SJSA1 (cell line): Measurements from ENCODE around the gene PCDHB4. TPM values are rescaled to one million over a fixed set of nuclear protein-coding genes. Genes with fewer than 3 reads are reported as not detected.
"Not testable (repeated sequence)": the region's sequence is repeated elsewhere in the genome, so short reads cannot be mapped to it uniquely, and the experiment has no call there.

Experiments
- DNase-seq, 2 experiments: peaks; one replicate each; pipeline ENCODE4 v3.0.0-alpha.2; 2015 to 2020; ENCODE audit warnings: low spot score in 2 of 2, low read depth in 1 of 2
- H3K27ac ChIP-seq: fragments of 250-450 bp; sonication (Bioruptor Pico); 2 replicates; pipeline ENCODE4 v1.5.1; 2020; ENCODE audit warnings: mild to moderate bottlenecking, moderate library complexity
- H3K27me3 ChIP-seq: fragments of 250-450 bp; sonication (Bioruptor Pico); replicated peaks from 2 replicates; pipeline ENCODE4 v1.5.1; 2020; ENCODE audit warnings: mild to moderate bottlenecking, moderate library complexity
- H3K36me3 ChIP-seq: fragments of 250-450 bp; sonication (Bioruptor Pico); 2 replicates; pipeline ENCODE4 v1.5.1; 2020; ENCODE audit warnings: mild to moderate bottlenecking
- H3K4me1 ChIP-seq: fragments of 250-450 bp; sonication (Bioruptor Pico); replicated peaks from 2 replicates; pipeline ENCODE4 v1.6.1; 2021; ENCODE audit warnings: mild to moderate bottlenecking
- H3K4me3 ChIP-seq: fragments of 250-450 bp; sonication (Bioruptor Pico); 2 replicates; pipeline ENCODE4 v1.5.1; 2020; ENCODE audit warnings: mild to moderate bottlenecking
- H3K9me3 ChIP-seq: fragments of 250-450 bp; sonication (Bioruptor Pico); replicated peaks from 2 replicates; pipeline ENCODE4 v1.5.1; 2020; ENCODE audit warnings: mild to moderate bottlenecking
- total RNA-seq: library from RNA; depleted of rRNA; stranded (reverse); fragments of >200 nt; shearing (Covaris generic); gene quantifications from 2 replicates; pipeline ENCODE4 v1.2.3, GENCODE V29; 2014; rRNA removed

The PCDHB4 gene
- total RNA-seq = 0.32 TPM in 1 of 2 replicates, not detected in the other

- DNase-seq = no peak
- H3K4me3 ChIP-seq = no peak within 1 kb of the TSS
Observed at GRCh38 chr5:141121563-141121962, at the start of gene PCDHB4. Gene PCDHB4, plus strand, starts transcription at chr5:141121818. Its CDS starts 181 bp downstream, at chr5:141121999.

DNA sequence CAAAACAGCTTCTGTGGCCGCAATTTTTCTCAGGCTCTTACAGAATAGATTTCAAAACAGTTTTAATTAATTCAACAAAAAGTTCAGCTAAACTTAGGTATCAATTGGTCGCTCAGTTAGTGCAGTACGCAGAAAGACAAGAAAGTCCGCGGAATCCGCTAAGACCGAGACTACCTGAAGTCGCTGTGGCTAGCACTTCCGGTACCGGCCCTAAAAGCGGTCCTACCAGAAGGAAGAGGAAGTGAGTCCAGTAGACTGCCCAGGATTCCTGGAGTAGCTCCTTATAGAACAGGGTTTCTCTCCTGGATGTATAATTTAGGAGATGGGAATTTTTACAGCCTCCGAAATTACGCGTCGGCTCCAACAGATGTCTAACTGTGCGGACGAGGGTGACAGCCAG, 43.8 kb upstream of the PCDHB4 start:
- H3K9me3 ChIP-seq = peaks cover 4% of the 10 kb centered on the region; the same call in 1 of the 2 replicates
- H3K4me1 ChIP-seq = no peaks in the 10 kb centered on the region
- no peak overlapping the region for H3K4me3 ChIP-seq

More at GRCh38 chr5:141121563-141121962, at the start of gene PCDHB4:
- H3K4me1 ChIP-seq = no peaks in the 10 kb centered on the region
- no peaks in the 10 kb centered on the region for H3K36me3 ChIP-seq
- H3K9me3 ChIP-seq = 0 out of 2 replicates have a peak, but pooled peaks cover 3% of the 10 kb centered on the region
- no peaks in the 10 kb centered on the region for H3K27me3 ChIP-seq
- H3K27ac ChIP-seq = no peak within 1 kb of the TSS

GRCh38 chr5:141082228-141082627, 39.4 kb upstream of the PCDHB4 start:
- DNase-seq = no peak
- H3K4me1 ChIP-seq = no peaks in the 10 kb centered on the region
- no peaks in the 10 kb centered on the region for H3K27me3 ChIP-seq
- H3K27ac ChIP-seq = no peak overlapping the region
- H3K9me3 ChIP-seq = no peaks in the 10 kb centered on the region
- no peak overlapping the region for H3K4me3 ChIP-seq
- H3K36me3 ChIP-seq = no peaks in the 10 kb centered on the region

More for the DNA sequence above, 43.8 kb upstream of the PCDHB4 start:
- Histone ChIP-seq H3K36me3 (no peaks in the 10 kb centered on the region), H3K27ac (no peak overlapping the region), H3K27me3 (no peaks in the 10 kb centered on the region)
- DNase-seq = no peak

- Histone ChIP-seq H3K36me3 (no peaks in the 10 kb centered on the region), H3K27ac (no peak overlapping the region), H3K9me3 (peaks cover 6% of the 10 kb centered on the region; the same call in 1 of the 2 replicates), H3K4me1 (no peaks in the 10 kb centered on the region), H3K27me3 (no peaks in the 10 kb centered on the region), H3K4me3 (peak overlapping the region; percentile 37)
- peak in 1 of 2 experiments; percentile 52 for DNase-seq
Observed at GRCh38 chr5:141084487-141084989, 37.1 kb upstream of the PCDHB4 start.

DNA sequence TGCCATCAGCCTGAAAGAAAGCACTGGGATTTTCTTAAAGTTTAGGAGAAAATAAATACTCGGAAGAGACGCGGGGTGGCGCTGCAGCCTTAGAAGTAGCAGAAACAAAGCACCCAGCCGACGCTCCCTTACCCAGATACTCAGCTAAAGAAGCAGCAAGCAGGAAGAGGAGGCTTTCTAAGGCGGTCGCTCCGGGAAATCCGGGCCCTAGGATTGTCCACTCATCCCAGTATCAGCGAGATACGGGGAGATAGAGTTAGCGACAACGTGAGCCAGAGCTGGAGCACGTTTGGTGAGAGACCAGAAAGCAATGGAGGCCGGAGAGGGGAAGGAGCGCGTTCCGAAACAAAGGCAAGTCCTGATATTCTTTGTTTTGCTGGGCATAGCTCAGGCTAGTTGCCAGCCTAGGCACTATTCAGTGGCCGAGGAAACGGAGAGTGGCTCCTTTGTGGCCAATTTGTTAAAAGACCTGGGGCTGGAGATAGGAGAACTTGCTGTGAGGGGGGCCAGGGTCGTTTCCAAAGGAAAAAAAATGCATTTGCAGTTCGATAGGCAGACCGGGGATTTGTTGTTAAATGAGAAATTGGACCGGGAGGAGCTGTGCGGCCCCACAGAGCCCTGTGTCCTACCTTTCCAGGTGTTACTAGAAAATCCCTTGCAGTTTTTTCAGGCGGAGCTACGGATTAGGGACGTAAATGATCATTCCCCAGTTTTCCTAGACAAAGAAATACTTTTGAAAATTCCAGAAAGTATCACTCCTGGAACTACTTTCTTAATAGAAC, 26.9 kb upstream of the PCDHB4 start, which contains the start of gene PCDHB2:
PCDHB2 (plus strand) TSS at position 135 of the 782 bp plus-strand sequence; CDS start at position 311, 176 bp downstream.
- no peaks in the 10 kb centered on the region for H3K36me3 ChIP-seq
- H3K27me3 ChIP-seq = no peaks in the 10 kb centered on the region
- no peaks in the 10 kb centered on the region for H3K4me1 ChIP-seq
- H3K9me3 ChIP-seq = peaks cover 8% of the 10 kb centered on the region
- peak within 1 kb of the TSS; percentile 25 for H3K4me3 ChIP-seq
- DNase-seq = peak in 1 of 2 experiments; percentile 38
- H3K27ac ChIP-seq = no peak within 1 kb of the TSS

- H3K4me3 ChIP-seq = no peak overlapping the region
Observed at GRCh38 chr5:141095263-141095641, 26.4 kb upstream of the PCDHB4 start.

DNA sequence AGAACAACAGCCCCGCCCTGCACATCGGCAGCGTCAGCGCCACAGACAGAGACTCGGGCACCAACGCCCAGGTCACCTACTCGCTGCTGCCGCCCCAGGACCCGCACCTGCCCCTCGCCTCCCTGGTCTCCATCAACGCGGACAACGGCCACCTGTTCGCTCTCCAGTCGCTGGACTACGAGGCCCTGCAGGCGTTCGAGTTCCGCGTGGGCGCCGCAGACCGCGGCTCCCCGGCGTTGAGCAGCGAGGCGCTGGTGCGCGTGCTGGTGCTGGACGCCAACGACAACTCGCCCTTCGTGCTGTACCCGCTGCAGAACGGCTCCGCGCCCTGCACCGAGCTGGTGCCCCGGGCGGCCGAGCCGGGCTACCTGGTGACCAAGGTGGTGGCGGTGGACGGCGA, 25.4 kb upstream of the PCDHB4 start:
- H3K36me3 ChIP-seq, H3K4me3 ChIP-seq, H3K4me1 ChIP-seq, H3K27me3 ChIP-seq, H3K27ac ChIP-seq, DNase-seq: not testable (repeated sequence)
- H3K9me3 ChIP-seq = peaks cover 20% of the 10 kb centered on the region

More at GRCh38 chr5:141095263-141095641, 26.4 kb upstream of the PCDHB4 start:
- Histone ChIP-seq H3K27me3 (no peaks in the 10 kb centered on the region), H3K4me1 (no peaks in the 10 kb centered on the region), H3K36me3 (no peaks in the 10 kb centered on the region), H3K27ac (no peak overlapping the region), H3K9me3 (peaks cover 11% of the 10 kb centered on the region)
- DNase-seq = no peak

GRCh38 chr5:141096586-141096985, 25.0 kb upstream of the PCDHB4 start:
- H3K27me3 ChIP-seq, H3K36me3 ChIP-seq, DNase-seq, H3K4me1 ChIP-seq, H3K4me3 ChIP-seq, H3K27ac ChIP-seq: not testable (repeated sequence)
- peaks cover 20% of the 10 kb centered on the region for H3K9me3 ChIP-seq

DNA sequence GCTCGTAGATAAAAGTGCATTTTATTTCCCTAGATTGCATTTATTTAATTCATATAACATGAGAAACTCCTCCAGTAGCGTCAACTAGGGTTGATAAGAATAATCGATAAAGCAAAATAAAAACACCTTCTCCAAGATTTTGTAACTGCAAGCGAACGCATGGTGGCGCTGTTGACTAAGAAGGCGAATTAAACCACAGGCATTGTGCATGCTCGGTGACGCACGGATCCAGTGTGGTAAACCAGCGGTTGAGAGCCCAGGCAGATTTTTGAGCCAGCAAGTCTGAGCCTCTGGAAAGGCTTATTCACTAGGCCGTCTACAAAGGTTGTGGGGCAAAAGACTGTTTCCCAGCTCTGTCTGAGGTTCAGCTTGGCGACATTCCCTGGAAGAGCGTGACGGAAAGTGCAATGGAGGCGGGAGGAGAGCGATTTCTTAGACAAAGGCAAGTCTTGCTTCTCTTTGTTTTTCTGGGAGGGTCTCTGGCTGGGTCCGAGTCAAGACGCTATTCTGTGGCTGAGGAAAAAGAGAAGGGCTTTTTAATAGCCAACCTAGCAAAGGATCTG, 21.3 kb upstream of the PCDHB4 start, which contains the start of gene PCDHB3:
PCDHB3 (plus strand) TSS at position 231 of the 563 bp plus-strand sequence; CDS start at position 408, 177 bp downstream.
- Histone ChIP-seq H3K4me3 (no peak within 1 kb of the TSS), H3K27ac (no peak within 1 kb of the TSS), H3K36me3 (no peaks in the 10 kb centered on the region), H3K4me1 (no peaks in the 10 kb centered on the region), H3K9me3 (peaks cover 14% of the 10 kb centered on the region), H3K27me3 (no peaks in the 10 kb centered on the region)
- no peak for DNase-seq

DNA sequence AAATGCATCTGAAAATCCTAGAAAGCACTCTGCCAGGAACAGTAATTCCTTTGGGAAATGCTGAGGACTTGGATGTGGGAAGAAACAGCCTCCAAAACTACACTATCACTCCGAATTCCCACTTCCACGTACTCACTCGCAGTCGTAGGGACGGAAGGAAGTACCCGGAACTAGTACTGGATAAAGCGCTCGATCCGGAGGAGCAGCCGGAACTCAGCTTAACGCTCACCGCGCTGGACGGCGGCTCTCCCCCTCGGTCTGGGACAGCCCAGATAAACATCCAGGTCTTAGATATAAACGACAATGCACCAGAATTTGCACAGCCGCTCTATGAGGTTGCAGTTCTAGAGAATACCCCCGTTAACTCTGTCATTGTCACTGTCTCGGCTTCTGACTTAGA, 20.6 kb upstream of the PCDHB4 start:
- peaks cover 17% of the 10 kb centered on the region for H3K9me3 ChIP-seq
- H3K36me3 ChIP-seq = no peaks in the 10 kb centered on the region
- H3K27ac ChIP-seq = no peak overlapping the region
- DNase-seq = no peak
- no peaks in the 10 kb centered on the region for H3K4me1 ChIP-seq
- H3K27me3 ChIP-seq = no peaks in the 10 kb centered on the region
- H3K4me3 ChIP-seq = no peak overlapping the region

- not testable (repeated sequence) for H3K36me3 ChIP-seq, H3K4me3 ChIP-seq, DNase-seq, H3K27ac ChIP-seq, H3K27me3 ChIP-seq, H3K4me1 ChIP-seq
- H3K9me3 ChIP-seq = peaks cover 17% of the 10 kb centered on the region
Observed at GRCh38 chr5:141102070-141102469, 19.5 kb upstream of the PCDHB4 start.

GRCh38 chr5:141102471-141102870, 19.1 kb upstream of the PCDHB4 start:
- H3K9me3 ChIP-seq = peaks cover 17% of the 10 kb centered on the region
- not testable (repeated sequence) for H3K27ac ChIP-seq, H3K36me3 ChIP-seq, H3K4me3 ChIP-seq, H3K4me1 ChIP-seq, DNase-seq, H3K27me3 ChIP-seq

GRCh38 chr5:141105350-141105749, 16.3 kb upstream of the PCDHB4 start:
- H3K36me3 ChIP-seq = no peaks in the 10 kb centered on the region
- DNase-seq = no peak
- peaks cover 12% of the 10 kb centered on the region for H3K9me3 ChIP-seq
- H3K27ac ChIP-seq = no peak overlapping the region
- H3K27me3 ChIP-seq = no peaks in the 10 kb centered on the region
- no peaks in the 10 kb centered on the region for H3K4me1 ChIP-seq
- no peak overlapping the region for H3K4me3 ChIP-seq

DNA sequence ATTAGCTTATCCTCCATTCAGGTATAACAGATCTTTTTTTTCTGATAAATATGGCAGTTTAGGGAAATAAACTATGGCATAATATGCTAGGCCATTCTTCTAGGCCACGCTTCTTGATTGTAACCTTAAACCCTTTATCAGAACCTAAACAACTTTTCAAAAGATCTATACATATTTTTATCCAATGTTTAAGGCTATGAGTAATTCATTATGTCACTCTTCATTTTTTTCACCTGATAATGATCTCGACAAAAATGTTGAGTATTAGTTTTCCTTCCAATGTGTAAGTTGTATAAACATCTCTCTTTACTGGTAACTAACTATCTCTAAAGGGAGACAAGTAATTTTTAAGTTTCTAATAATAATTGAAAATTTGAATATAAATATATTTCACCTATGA, 2.4 kb upstream of the PCDHB4 start:
- no peaks in the 10 kb centered on the region for H3K36me3 ChIP-seq
- no peak overlapping the region for H3K4me3 ChIP-seq
- 0 out of 2 replicates have a peak, but pooled peaks cover 5% of the 10 kb centered on the region for H3K9me3 ChIP-seq
- H3K4me1 ChIP-seq = no peaks in the 10 kb centered on the region
- H3K27ac ChIP-seq = no peak overlapping the region
- DNase-seq = no peak
- no peaks in the 10 kb centered on the region for H3K27me3 ChIP-seq
